ENCODE data around the gene MYL3.

- TF ChIP-seq CTCF (IDR thresholded peaks at IDR 0.05) = no peak
- no peak for TF ChIP-seq POLR2AphosphoS5 (IDR thresholded peaks at IDR 0.05)
These were observed 27.9 kb upstream of the MYL3 start for GRCh38 chr3:46891132-46891531.

Measured in breast epithelium (tissue), 3 donors.